HG03439 (cell line): Measurements from ENCODE around the gene C1orf53.
"Not testable (repeated sequence)": the region's sequence is repeated elsewhere in the genome, so short reads cannot be mapped to it uniquely, and the experiment has no call there.

Experiments
- ATAC-seq: cut with Tn5 transposase; IDR thresholded peaks from one replicate; pipeline ENCODE4 v1.9.1; 2021; ENCODE audit warnings: mild to moderate bottlenecking, moderate library complexity; ENCODE audit not compliant: unreplicated experiment

Gene C1orf53

GRCh38 chr1:197902454-197903195, at the start of gene C1orf53:
TSS of gene C1orf53 (plus strand) at chr1:197902630. CDS start at chr1:197902650, 20 bp downstream.
- ATAC-seq: peak; percentile 98

GRCh38 chr1:197855751-197856150, 46.7 kb upstream of the C1orf53 start:
- not testable (repeated sequence) for ATAC-seq

- no peak for ATAC-seq
These were observed 45.0 kb upstream of the C1orf53 start for GRCh38 chr1:197857477-197857876.

- ATAC-seq: no peak
These were observed 43.4 kb upstream of the C1orf53 start for GRCh38 chr1:197859024-197859423.

DNA sequence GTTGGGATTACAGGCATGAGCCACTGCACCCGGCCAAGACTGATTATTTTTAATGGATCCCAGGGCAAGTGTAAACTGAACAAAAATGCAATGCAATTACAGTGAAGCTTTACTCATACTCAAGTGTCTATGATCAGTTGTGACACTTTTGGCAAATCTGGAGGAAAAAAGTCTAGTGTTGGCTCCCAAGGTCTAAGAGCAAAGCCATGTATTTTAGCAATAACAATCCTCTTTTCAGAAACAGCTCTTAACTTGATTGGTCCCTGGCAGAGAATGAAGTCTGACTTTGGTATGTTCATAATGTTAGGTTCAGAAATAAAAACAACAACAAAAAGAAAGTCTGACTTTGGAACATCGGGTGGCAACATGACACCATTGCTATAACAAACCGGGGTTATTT, 40.2 kb upstream of the C1orf53 start:
- no peak for ATAC-seq

GRCh38 chr1:197862671-197863070, 39.8 kb upstream of the C1orf53 start:
- no peak for ATAC-seq

- ATAC-seq: no peak
These were observed 36.6 kb upstream of the C1orf53 start for GRCh38 chr1:197865809-197866208.

GRCh38 chr1:197868751-197869489, 33.5 kb upstream of the C1orf53 start:
- ATAC-seq: peak; percentile 92

- ATAC-seq: no peak
These were observed 32.8 kb upstream of the C1orf53 start for GRCh38 chr1:197869490-197870077.

DNA sequence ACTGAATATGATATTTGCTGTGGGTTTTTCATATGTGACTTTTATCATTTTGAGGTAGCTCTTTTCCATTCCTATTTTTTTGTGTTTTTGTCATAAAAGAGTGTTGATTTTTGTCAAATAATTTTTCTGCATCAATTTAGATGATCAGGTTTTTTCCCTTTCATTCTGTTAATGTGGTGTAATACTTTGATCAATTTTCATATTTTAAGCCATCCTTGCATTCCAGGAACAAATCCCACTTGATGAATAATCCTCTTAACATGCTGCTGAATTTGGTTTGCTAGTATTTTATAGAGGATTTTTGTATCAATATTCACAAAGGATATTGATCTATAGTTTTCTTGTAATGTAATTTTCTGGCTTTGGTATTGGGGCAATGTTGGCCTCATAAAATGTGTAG, 25.5 kb upstream of the C1orf53 start:
- no peak for ATAC-seq

- ATAC-seq: not testable (repeated sequence)
These were observed 22.0 kb upstream of the C1orf53 start for GRCh38 chr1:197880385-197880784.

DNA sequence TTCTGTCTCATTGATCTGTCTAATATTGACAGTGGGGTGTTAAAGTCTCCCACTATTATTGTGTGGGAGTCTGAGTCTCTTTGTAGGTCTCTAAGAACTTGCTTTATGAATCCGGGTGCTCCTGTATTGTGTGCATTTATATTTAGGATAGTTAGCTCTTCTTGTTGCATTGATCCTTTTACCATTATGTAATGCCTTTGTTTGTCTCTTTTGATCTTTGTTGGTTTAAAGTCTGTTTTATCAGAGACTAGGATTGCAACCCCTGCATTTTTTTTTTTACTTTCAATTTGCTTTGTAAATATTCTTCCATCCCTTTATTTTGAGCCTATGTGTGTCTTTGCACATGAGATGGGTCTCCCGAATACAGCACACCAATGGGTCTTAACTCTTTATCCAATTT, 20.2 kb upstream of the C1orf53 start:
- not testable (repeated sequence) for ATAC-seq

DNA sequence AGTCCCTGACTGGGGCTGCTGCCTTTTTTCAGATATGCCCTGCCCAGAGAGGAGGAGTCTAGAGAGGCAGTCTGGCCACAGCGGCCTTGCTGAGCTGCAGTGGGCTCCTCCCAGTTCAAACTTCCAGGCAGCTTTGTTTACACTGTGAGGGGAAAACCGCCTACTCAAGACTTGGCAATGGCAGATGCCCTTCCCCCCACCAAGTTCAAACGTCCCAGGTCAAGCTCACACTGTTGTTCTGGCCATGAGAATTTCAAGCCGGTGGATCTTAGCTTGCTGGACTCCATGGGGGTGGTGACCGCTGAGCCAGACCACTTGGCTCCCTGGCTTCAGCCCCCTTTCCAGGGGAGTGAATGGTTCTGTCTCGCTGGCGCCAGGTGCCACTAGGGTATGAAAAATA, 18.3 kb upstream of the C1orf53 start:
- no peak for ATAC-seq

GRCh38 chr1:197890936-197891335, 11.5 kb upstream of the C1orf53 start:
- no peak for ATAC-seq

DNA sequence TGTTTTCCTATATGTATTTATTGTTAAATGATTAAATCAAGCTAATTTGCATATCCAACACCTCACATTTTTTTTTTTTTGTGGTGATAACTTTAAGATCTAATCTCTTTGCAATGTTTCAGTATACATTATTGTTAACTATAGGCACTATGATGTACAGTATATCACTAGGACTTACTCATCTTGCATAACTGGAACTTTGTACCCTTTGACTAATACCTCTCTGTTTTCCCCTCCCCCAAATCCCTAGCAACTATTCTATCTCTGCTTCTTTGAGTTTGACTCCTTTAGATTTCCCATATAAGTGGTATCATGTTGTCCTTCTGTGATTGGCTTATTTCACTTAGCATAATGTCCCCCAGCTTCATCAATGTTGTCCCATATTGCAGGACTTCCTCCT, 9.7 kb upstream of the C1orf53 start:
- no peak for ATAC-seq

DNA sequence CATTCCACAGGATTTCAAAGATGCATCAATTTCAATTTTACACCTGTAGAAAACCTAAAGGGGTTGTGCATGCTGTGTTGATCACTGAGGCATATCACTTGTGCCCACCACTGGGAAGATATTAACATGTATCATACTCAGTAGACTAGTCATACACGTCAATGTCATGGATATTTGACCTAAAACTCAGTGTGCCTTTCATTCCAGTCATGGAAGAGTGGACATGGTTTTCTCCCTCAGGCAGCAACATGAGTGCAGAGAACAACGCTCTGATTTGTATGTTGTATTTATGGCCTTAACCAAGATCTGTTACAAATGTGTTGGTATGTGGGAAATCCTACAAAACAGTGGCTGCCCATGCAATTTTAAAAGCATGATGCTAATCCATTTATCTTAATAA, 6.1 kb upstream of the C1orf53 start:
- ATAC-seq: no peak

DNA sequence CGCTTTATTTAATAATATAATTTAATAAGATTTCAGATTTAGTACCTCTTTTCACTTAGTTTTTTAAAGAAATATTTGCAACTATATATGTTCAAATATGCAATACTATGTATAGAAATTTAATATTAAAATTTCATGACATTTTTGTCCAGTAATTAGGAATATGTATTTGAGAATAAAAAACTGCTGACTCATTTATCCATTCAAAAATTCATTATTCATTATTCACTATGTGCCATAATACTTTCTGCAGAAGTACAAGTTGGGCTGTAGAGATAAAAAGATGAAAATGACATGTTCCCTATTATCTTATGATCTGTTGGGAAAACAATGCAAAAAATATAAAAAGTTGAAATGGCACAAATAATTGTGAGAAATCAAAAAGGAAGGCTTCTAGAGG, 3.4 kb upstream of the C1orf53 start:
- ATAC-seq: no peak

- ATAC-seq: no peak
These were observed 338 bp upstream of the C1orf53 start for GRCh38 chr1:197902131-197902453.

DNA sequence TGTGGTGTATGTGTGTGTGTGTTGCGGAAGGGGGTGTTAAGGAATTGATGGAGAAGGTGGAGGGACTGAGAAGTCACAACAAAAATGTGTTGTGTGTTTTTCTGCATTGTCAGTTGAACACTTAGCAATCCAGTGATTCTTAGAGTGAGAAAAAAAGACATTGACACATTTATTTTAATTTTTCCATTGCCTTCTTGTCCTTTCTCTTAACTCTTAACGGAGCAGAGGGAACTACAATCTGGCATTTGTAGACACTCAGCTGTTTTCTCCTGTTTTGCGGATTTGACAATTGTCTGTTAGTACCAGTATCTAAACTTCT, 725 bp downstream of the C1orf53 start:
- peak; percentile 43 for ATAC-seq

DNA sequence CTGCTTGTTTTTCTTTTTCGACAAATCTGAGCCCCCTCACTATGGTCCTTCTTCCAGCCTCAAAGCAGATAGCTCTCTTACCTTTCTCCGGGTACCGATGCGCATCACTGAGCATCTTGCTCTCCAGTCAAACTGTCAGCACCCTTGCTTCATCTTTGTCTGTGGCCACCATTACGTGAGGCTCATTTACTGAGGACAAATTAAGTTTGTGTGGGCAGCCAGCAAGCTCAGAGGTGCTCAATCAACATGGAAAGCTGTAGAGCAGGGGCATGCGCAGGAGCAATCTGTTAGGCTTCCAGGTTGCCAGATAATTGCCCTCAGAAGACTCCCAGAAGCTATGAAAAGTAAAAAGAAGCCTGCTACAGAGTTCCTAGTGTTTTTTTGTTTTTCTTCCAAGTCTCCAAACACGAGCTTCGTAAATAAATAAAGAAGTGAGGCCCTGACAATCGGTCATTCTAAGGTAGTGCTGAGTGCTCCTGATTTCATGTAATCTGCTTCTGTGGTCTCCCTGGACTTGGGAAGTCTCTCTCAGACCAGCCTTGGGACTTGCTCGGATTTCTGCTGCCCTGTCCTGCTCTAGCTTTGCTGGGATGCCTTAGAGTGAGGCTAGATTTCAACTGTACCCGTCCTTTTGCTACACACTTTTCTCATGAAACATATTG, 1.8 kb downstream of the C1orf53 start:
- no peak for ATAC-seq

GRCh38 chr1:197905699-197906351, 3.4 kb downstream of the C1orf53 start:
- no peak for ATAC-seq
